ENCODE results near the gene MED27.

MED27 gene

DNA sequence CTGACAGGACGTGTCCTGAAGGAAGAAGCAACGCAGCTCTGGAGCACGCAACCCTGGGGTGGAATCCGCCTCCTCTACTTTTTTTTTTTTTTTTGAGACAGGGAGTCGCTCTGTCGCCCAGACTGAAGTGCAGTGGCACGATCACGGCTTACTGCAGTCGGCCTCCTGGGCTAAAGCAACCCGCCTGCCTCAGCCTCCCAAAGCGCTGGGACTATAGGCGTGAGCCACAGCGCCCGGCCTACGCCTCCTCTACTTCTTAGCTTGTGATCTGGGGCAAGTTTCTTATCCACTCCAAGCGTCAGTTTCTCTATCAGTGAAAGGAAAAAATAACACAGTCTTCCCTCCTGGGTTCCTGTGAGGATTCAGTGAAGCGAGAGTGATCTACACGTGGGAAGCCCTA is 243.6 kb downstream of the MED27 start:
- no peak for TF ChIP-seq CEBPB (IDR thresholded peaks at IDR 0.05)
- no peak for TF ChIP-seq NFIC (IDR thresholded peaks at IDR 0.05)
- TF ChIP-seq RAD21 (IDR thresholded peaks at IDR 0.05; ENCODE audit: low read depth), result no peak
- TF ChIP-seq EP300 (IDR thresholded peaks at IDR 0.05; ENCODE audit: borderline replicate concordance), result no peak
- TF ChIP-seq TCF12 (IDR thresholded peaks at IDR 0.05; ENCODE audit: low read depth), result no peak
- no peak for TF ChIP-seq ZBTB7A (IDR thresholded peaks at IDR 0.05; ENCODE audit: low read depth)
- no peak for TF ChIP-seq FOXM1 (IDR thresholded peaks at IDR 0.05; ENCODE audit: borderline replicate concordance, low read depth)
- no peak for TF ChIP-seq YY1 (IDR thresholded peaks at IDR 0.05; ENCODE audit: low read depth)
- TF ChIP-seq TEAD4 (IDR thresholded peaks at IDR 0.05), result no peak
- no peak for TF ChIP-seq REST (IDR thresholded peaks at IDR 0.05; ENCODE audit: low read depth)
- TF ChIP-seq TAF1 (IDR thresholded peaks at IDR 0.05; ENCODE audit: low read depth), result no peak
- no peak for TF ChIP-seq USF1 (IDR thresholded peaks at IDR 0.05)
- TF ChIP-seq CREB1 (IDR thresholded peaks at IDR 0.05; ENCODE audit: low read depth), result no peak
- TF ChIP-seq EGR1 (IDR thresholded peaks at IDR 0.05), result no peak
- no peak for TF ChIP-seq MAX (IDR thresholded peaks at IDR 0.05)

- TF ChIP-seq USF1 (IDR thresholded peaks at IDR 0.05), result no peak
- TF ChIP-seq YY1 (IDR thresholded peaks at IDR 0.05; ENCODE audit: low read depth), result no peak
- no peak for TF ChIP-seq CREB1 (IDR thresholded peaks at IDR 0.05; ENCODE audit: low read depth)
- no peak for TF ChIP-seq NFIC (IDR thresholded peaks at IDR 0.05)
- no peak for TF ChIP-seq TAF1 (IDR thresholded peaks at IDR 0.05; ENCODE audit: low read depth)
- TF ChIP-seq REST (IDR thresholded peaks at IDR 0.05; ENCODE audit: low read depth), result no peak
- no peak for TF ChIP-seq RAD21 (IDR thresholded peaks at IDR 0.05; ENCODE audit: low read depth)
- TF ChIP-seq EGR1 (IDR thresholded peaks at IDR 0.05), result no peak
- TF ChIP-seq EP300 (IDR thresholded peaks at IDR 0.05; ENCODE audit: borderline replicate concordance), result no peak
- no peak for TF ChIP-seq TEAD4 (IDR thresholded peaks at IDR 0.05)
These were observed 244.3 kb downstream of the MED27 start for GRCh38 chr9:131835151-131835910.

DNA sequence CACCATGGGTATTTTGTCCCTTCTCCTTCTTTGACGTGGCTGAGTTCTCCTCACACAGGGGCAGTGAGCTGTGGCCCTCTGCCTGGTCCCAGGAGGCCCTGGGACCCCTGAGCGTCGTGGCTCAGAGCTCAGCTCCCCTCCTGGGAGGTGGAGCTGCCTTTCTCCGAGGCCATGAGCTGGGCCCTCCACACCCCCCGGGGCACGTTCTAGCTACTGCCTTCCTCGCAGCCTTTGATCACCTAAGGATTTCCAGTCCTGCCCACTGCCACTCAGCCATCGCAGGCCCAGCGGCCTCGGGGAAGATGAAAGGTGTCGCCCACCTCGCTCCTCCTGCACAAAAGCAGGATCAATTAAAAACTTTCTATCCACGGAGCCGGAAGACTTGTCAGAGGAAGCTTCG is 244.9 kb downstream of the MED27 start:
- no peak for TF ChIP-seq EP300 (IDR thresholded peaks at IDR 0.05; ENCODE audit: borderline replicate concordance)
- no peak for TF ChIP-seq YY1 (IDR thresholded peaks at IDR 0.05; ENCODE audit: low read depth)
- no peak for TF ChIP-seq NFIC (IDR thresholded peaks at IDR 0.05)

GRCh38 chr9:131833906-131834305 is 245.8 kb downstream of the MED27 start:
- no peak for TF ChIP-seq USF1 (IDR thresholded peaks at IDR 0.05)
- no peak for TF ChIP-seq TAF1 (IDR thresholded peaks at IDR 0.05; ENCODE audit: low read depth)
- TF ChIP-seq NFIC (IDR thresholded peaks at IDR 0.05), result no peak
- no peak for TF ChIP-seq TCF12 (IDR thresholded peaks at IDR 0.05; ENCODE audit: low read depth)
- no peak for TF ChIP-seq EGR1 (IDR thresholded peaks at IDR 0.05)
- TF ChIP-seq FOXM1 (IDR thresholded peaks at IDR 0.05; ENCODE audit: borderline replicate concordance, low read depth), result no peak
- TF ChIP-seq YY1 (IDR thresholded peaks at IDR 0.05; ENCODE audit: low read depth), result no peak
- TF ChIP-seq CREB1 (IDR thresholded peaks at IDR 0.05; ENCODE audit: low read depth), result no peak
- no peak for TF ChIP-seq EP300 (IDR thresholded peaks at IDR 0.05; ENCODE audit: borderline replicate concordance)
- TF ChIP-seq CEBPB (IDR thresholded peaks at IDR 0.05), result no peak
- TF ChIP-seq RAD21 (IDR thresholded peaks at IDR 0.05; ENCODE audit: low read depth), result no peak
- no peak for TF ChIP-seq MAX (IDR thresholded peaks at IDR 0.05)
- TF ChIP-seq ZBTB7A (IDR thresholded peaks at IDR 0.05; ENCODE audit: low read depth), result no peak
- no peak for TF ChIP-seq TEAD4 (IDR thresholded peaks at IDR 0.05)

- TF ChIP-seq TAF1 (IDR thresholded peaks at IDR 0.05; ENCODE audit: low read depth), result no peak
- no peak for TF ChIP-seq CEBPB (IDR thresholded peaks at IDR 0.05)
- TF ChIP-seq NFIC (IDR thresholded peaks at IDR 0.05), result no peak
- no peak for TF ChIP-seq EP300 (IDR thresholded peaks at IDR 0.05; ENCODE audit: borderline replicate concordance)
- no peak for TF ChIP-seq TEAD4 (IDR thresholded peaks at IDR 0.05)
- TF ChIP-seq RAD21 (IDR thresholded peaks at IDR 0.05; ENCODE audit: low read depth), result no peak
- no peak for TF ChIP-seq MAX (IDR thresholded peaks at IDR 0.05)
- no peak for TF ChIP-seq USF1 (IDR thresholded peaks at IDR 0.05)
- TF ChIP-seq TCF12 (IDR thresholded peaks at IDR 0.05; ENCODE audit: low read depth), result no peak
These were observed 246.6 kb downstream of the MED27 start for GRCh38 chr9:131833083-131833482.

All from Ishikawa (cell line).